Measurements from ENCODE around the gene PDCD4. TPM values are rescaled to one million over a fixed set of nuclear protein-coding genes. Genes with fewer than 3 reads are reported as not detected.

Gene PDCD4
- total and polyA plus RNA-seq, 2 of the 13 experiments (the other 11 are each of a cell fraction or from before 2014, with no cell fraction given): 22.8 to 56.2 TPM

DNA sequence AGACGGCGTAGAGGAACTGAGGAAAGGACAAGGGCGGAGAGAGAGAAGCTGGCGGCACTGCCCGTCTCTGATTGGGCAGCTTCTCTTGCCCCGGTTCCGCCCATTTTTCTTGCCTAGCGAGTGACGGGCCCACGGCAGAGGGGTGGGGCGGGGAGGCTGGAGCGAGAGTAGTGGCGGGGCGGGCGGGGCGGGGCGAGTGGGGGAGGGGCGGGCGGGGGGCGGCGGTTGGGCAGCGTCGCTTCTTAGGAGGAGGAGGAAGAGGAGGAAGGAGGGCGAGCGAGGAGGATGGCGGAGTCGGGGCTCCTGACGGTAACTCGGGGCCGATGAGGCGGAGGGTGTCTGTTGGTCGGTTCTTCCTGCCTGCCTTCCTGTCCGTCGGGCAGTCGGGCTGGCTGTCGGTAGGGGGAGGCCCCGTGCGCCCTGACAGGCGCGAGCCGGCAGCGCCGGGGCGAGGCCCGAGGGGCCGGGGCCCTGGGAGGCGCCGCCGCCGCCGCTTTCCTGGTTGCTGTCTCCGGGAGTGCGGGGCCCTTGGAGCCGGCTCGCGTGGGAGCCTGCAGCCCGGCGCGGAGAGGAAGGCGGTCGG is 47.7 kb downstream of the PDCD4 start, which contains the start of gene SHOC2 (continued):
- TF ChIP-seq ZBTB40 (IDR thresholded peaks at IDR 0.05) (no peak), ZBTB40 (CRISPR knock-in tag; IDR thresholded peaks at IDR 0.05) (no peak), ZC3H4 (CRISPR knock-in tag; IDR thresholded peaks at IDR 0.05; ENCODE audit: borderline replicate concordance) (no peak), ZNF781 (CRISPR knock-in tag; IDR thresholded peaks at IDR 0.05; ENCODE audit: borderline replicate concordance, not compliant biosample characterization) (no peak)
- TF ChIP-seq, protein P1, sequence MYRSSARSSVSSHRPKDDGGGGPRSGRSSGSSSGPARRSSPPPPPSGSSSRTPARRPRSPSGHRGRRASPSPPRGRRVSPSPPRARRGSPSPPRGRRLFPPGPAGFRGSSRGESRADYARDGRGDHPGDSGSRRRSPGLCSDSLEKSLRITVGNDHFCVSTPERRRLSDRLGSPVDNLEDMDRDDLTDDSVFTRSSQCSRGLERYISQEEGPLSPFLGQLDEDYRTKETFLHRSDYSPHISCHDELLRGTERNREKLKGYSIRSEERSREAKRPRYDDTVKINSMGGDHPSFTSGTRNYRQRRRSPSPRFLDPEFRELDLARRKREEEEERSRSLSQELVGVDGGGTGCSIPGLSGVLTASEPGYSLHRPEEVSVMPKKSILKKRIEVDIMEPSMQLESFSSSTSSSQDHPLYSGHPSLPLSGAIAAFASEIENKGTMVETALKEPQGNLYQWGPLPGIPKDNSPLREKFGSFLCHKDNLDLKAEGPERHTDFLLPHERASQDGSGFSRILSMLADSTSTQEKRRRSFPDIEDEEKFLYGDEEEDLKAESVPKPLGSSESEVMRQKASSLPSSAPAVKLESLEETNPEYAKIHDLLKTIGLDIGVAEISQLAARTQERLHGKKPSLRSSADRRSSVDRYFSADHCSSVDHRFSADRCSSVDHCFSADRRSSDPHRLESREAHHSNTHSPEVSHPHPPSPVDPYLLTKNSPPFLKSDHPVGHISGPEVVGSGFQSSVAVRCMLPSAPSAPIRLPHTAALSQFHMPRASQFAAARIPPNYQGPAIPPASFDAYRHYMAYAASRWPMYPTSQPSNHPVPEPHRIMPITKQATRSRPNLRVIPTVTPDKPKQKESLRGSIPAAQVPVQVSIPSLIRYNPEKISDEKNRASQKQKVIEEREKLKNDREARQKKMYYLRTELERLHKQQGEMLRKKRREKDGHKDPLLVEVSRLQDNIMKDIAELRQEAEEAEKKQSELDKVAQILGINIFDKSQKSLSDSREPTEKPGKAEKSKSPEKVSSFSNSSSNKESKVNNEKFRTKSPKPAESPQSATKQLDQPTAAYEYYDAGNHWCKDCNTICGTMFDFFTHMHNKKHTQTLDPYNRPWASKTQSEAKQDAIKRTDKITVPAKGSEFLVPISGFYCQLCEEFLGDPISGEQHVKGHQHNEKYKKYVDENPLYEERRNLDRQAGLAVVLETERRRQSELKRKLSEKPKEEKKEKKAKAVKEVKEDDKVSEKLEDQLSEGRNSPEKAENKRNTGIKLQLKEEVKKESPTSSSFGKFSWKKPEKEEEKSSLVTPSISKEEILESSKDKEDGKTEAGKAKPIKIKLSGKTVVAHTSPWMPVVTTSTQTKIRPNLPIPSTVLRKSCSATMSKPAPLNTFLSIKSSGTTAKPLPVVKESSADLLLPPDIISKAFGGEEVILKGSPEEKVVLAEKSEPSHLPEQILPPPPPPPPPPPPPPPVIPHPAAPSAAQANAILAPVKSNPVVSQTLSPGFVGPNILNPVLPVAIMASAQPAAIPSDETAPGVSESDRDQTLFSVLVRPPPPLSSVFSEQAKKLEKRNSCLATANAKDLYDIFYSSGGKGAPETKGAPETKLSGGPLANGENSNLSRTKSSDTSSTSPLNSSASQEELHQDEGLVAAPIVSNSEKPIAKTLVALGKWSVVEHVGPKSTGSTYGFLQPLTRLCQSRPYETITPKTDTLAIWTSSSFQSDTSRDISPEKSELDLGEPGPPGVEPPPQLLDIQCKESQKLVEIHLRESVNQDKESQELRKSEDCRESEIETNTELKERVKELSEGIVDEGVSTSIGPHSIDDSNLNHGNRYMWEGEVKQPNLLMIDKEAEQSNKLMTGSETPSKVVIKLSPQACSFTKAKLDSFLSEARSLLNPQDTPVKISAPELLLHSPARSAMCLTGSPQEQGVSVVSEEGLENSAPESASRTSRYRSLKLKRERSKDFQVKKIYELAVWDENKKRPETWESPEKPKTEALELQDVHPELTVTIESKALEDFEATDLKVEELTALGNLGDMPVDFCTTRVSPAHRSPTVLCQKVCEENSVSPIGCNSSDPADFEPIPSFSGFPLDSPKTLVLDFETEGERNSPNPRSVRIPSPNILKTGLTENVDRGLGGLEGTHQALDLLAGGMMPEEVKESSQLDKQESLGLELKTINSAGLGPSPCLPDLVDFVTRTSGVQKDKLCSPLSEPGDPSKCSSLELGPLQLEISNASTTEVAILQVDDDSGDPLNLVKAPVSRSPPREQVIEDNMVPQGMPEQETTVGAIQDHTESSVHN (CRISPR knock-in tag; IDR thresholded peaks at IDR 0.05): no peak
